Activated T-cell treated with anti-CD3 and anti-CD28 coated beads for 1 hour (primary cell): ENCODE data around the gene GGA3.

Experiments
- DNase-seq: peaks from one replicate; pipeline ENCODE4 v3.0.0-alpha.2; 2020; ENCODE audit warnings: low read depth

Gene GGA3

DNA sequence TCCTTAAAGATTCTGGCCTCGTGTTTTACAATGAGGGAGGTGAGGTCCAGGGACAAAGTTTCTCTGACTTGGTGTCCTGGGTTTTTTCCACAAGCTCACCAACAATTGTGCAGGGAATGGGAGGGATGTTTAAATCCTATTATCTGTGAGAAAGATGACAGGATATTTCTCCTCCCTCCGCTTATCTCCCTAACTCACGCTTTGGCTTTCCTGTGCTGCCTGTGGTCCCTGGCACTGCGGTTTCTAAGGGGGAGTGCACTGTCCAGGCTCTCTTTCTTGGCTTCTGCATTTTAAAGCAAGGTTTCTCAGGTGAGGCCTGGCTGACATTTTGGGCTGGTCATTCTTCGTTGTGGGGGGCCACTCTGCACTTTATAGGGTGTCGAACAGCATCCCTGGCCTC is 16.4 kb downstream of the GGA3 start:
- DNase-seq, result no peak

DNA sequence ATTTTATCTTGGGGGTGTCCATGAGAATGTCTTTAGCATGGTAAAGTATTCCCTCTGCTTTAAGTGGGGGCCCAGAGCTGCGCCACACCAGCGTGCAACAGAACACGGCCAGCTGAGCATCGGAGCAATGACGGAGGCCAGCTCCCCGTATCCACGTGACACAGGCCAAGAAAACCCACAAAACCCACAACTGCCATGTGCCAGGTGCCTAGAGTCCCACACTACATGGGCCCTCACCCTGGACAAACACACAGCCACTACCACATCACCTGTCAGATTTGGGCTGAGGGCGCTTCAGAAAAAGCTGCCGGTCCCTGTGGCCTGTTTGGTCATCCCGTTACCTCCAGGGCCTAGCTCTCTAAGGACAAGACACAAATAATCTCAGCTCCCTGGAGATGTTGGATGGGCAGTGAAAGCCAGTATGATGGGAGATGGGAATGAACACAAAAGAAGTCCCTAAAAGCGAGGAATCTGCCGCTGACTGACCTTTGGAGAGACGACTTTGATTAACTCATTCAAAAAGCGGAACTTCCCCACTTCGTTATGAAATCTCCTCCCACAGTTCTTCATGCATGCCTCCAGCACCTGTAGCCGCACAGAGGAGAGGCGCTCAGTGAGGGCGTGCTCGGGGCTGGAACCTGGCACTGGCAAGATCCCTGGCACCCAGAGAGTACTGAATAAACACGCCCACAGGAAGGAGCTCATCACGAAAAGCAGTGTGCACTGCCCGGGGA is 17.1 kb downstream of the GGA3 start:
- no peak for DNase-seq

DNA sequence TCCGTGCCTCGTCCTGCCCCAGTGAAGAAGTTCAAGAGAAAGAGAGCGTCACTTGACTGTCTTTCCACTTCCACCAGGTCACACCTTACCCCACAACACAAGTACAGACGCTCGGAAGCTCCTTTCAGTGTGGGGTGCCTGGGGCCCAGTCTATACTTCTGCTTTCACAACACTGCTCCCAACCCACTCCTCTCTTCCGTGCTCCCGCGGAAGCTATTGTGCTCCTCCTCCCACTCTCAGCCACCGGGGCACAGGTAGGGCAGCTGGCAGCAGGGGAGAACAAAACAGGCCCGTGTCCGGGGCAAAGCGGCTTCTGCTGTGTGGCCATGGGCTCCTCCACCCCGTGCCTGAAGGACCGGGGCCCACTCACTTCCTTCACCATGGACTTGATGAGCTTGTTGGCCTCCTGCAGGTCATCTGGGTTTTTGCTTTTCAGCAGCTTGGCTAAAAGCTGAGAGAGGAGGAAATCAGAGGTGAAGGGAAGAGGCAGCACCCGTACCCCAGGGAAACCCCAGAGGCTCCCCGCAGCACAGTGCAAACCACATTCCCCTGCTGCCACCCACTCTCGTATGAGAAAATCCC is 18.9 kb downstream of the GGA3 start:
- DNase-seq, result no peak

DNA sequence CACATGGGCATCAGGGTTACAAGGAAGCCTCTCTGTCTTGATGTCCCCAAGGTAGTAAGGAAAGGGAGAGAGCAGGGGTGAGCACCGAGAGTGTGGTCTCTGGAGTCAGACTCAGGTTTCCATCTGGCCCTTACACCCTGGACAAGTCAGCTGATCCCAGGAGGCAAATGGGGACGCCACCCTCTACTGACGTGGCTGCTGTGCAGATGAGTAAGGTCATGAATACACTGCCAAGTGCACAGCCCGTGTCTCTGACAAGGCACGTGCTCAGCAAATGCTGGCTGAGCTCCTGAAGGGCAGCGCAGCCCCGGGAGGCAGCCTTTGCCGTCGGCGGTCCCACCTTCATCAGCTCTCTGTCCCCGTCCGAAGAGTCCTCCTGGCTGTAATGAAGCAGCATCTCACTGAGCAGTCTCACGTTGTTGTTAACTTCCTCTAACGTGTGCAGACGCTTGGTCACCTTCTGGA is 19.4 kb downstream of the GGA3 start:
- DNase-seq, result no peak

DNA sequence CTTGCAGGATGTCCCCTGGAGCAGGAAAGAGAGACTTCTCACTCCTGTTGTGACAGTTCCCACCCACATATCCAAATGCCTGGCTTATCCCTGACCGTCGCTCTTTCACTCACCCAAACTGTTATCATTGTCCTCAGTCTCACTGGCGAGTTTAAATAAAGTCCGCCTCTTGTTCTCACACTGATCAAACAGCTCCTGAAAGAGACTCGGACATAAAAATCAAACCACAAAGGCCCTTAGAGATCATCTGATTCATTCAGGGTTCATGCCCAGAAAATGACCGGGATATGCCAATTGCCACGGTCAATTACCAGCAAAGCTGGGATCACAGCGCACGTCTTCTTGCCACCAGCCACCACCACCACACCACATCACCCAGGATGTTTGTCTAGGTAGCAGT is 19.9 kb downstream of the GGA3 start:
- no peak for DNase-seq

DNA sequence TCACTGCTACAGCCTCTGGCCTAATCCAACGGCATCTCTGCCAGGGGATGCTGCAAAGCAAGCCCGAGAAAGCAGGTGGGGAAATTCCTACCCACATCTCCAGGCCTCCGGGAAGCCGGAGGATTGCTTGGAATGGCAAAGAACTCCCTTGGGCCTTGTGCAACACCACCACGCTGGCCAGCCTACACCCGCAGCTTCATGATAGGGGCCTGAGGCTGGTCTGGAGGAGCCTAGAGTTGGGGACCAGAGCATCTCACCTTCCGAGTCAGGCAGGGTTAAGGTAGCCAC is 20.3 kb downstream of the GGA3 start:
- DNase-seq, result no peak

DNA sequence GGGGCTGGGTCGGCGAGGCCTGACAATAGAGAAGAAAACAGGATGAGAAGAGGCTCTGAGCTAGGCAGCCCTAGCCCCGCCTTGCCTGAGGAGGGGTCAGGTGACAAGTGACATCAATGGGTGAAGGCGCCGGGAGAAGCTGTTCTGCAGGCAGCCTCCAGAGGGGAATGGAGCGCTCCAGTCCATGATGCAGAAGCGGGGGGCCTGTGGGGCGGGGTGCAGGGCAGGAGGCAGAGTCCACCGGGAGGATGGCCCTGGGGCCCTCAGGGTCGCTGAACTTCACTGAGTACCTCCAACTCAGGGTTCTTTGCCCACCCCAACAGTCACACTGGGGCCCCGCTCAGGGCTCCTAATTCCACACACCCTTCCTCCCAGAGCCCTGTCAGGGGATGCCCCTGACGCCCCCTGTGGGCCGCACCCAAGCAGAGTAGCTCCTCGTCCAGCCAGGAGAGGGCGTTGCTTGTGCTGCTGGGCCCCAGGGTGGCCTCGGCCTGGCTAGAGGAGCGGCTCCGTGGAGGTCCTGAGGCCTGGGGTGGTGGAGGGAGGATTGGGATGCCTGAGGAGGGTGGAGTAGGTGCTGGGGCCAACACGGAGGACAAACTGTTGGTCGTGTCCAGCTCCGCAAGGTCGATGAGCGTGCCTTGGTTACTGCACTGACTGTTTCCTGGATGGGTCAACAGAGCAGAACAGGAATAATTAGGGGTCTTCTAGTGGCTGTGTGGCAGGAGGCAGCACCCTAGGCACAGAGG is 20.8 kb downstream of the GGA3 start:
- DNase-seq, result peak; percentile 20

DNA sequence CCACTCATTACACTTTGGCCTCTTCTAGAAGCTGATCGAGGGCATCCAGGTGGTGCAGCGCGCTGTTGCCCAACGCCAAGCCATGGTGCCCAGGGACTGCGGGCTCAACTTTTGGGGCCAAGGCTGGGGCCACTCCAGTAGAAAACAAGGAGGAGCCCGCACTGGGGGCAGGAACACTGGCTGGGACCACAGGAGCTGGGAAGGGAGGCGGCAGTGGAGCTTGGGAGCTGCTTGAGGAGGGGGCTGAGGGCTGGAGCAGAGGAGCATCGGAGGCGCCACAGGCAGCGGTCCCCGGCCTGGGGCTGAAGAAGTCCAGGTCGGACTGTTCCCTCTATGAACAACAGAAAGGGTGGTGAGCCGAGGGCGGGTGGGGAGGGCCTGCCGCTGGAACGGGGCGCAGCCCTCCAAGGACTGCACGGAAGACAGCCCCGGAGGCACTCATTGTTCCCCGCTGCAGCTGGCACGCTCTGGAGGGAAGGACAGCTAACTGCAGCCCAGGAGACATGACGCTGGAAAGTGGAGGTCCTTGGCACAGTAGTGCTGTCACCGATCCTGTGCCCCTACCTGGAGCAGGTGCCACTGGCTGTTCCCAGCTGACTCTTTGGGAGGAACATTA is 21.5 kb downstream of the GGA3 start:
- no peak for DNase-seq

DNA sequence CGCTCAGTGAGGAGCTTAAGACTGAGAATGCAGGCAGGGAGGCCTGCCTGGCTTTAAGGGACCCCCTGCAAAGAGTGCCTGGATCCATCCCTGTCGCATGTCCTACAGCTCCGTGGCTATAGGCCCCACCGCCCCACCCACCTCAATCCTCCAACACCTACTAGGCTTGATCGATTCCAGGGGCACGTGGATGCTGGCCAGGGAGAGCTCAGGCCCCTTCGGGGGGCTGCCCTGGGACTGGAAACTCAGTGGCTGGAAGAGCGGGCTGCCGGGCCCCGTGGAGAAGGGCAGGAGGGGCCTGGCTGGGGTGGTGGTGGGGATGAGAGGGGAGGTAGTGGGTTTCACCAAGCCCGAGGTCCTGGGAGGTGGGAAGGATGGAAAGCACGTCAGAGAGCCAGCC is 22.2 kb downstream of the GGA3 start:
- no peak for DNase-seq

DNA sequence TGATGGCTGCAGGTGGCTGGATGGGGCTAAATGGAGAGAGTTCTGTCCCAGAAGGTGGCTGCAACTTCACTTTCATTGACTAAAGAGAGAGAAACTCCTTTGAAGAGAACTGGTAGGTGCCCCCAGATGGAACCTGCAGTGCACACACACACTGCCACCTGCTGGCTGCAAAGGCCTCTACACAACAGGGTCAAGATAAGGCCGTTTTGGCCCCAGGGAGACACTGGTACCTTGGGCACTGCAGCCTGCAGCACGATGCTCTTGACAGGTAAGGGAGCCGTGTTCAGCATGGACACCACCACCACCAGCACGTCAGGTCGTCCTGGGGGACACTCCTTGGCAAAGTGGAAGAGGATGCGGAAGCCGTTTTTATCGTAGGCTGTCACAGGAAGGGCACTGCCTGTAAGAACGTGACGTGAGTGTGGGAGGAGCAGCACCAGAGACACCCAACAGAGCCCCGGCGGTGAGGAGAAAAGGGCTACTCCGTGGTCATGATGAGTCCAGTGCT is 22.7 kb downstream of the GGA3 start:
- DNase-seq, result peak; percentile 55

DNA sequence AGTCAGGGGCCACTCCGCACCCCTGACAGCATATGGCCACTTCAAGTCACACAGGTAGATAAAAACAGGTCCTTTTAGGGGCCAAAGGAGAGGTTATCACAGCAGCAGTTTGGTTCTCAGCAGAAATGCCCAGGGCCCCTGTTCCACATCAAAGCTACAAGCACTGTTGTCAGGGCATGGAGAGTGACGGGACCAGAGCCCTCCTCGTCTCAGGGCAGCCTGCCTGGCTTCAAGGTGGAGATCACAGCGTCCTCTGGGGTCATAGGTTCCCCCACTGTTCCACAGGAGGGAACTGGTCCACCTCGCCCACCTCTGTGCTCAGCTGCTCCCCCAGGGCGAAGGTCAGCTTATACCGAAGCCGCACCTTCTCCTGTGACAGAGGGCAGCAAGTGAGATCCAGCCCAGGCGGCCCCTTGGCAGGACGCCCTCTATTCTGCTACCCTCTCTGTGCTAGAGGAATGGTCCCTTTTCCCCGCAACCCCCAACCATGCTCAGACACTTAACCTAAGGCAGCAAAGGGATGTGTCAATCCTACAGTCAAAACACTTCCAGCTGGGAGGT is 23.3 kb downstream of the GGA3 start:
- no peak for DNase-seq

DNA sequence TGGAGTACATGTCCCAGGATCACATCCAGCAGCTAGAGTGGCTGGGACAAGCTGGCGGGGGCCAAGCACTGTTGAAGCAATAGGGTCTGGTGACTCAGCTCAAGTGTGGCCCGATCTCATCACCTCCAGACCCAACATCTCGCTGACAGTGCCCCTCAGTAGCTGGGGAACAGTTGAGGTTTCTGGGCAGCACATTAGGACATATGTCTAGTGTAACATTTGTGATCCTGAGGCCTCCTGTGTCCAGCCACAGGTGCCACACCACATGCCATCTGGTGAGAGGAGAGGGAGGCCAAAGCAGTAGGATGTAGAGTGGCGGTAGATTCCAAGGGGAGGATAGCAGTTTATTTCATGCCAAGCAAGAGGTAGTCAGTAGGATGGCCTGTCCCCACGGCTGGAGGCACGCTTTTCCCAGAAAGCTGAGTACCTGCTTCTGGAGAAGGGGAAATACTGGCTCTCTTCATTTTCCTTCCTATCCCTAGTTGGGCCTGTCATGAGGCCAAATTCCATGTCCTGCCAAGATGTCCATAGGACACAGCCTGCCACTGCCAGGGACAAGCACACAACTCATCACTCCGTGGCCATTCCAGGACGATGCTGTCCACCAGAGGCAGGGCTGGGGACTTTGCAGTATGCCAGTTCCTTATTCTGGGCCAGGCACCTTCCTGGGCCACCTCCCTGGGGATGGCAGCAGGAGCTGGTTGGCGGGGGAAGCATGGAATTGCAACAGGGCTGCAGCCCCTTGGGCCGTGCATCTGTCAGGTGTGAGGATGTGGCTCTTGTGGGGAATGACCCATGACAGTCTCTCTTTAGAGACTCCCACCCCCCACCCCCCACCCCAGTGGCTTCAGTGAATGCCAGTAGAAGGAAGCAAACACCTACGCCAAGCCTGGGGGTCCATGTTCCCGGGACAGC is 24.0 kb downstream of the GGA3 start:
- DNase-seq, result no peak

DNA sequence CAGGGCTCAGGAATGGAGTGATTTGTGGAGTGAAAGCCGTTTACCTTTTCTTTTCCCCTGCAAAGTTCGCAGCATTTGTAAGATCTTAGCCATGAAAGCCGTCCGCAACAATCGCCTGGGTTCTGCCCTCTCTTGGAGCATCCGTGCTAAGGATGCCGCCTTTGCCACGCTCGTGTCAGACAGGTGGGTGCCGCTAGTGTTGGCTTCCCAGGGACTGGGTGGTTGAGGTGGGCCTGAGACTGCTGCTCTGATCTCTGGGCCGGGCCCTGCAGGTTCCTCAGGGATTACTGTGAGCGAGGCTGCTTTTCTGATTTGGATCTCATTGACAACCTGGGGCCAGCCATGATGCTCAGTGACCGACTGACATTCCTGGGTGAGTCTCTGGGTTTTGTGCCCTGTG is 28.6 kb downstream of the GGA3 start:
- DNase-seq, result no peak

DNA sequence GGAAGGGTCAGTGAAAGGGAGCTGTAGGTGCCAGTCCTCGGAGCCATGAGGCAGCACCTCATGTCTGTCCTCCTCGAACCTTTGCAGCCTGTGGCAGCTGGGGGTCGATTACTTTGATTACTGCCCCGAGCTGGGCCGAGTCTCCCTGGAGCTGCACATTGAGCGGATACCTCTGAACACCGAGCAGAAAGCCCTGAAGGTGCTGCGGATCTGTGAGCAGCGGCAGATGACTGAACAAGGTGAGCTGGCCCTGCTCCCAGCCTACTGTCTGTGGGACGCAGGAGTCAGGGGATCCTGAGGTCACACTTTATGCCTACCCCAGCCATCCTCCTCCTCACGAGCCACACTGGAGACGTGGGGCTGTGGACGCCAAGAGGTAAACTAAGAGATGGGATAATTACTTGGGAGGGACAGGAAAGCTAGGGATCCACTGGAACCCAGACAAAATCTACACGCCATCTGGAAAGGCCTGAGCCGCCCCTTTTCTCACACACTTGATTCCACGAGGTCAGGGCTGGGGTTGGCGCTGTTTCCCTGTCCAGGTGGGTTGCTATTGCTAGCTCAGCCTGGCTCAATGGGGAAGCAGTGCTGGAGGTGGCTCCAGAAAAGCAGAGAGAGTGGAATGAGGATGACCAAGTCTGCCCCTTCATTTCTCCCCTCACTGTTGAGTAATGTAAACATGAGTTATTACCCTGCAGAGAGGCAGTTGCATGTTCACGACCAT is 29.5 kb downstream of the GGA3 start:
- DNase-seq, result no peak

DNA sequence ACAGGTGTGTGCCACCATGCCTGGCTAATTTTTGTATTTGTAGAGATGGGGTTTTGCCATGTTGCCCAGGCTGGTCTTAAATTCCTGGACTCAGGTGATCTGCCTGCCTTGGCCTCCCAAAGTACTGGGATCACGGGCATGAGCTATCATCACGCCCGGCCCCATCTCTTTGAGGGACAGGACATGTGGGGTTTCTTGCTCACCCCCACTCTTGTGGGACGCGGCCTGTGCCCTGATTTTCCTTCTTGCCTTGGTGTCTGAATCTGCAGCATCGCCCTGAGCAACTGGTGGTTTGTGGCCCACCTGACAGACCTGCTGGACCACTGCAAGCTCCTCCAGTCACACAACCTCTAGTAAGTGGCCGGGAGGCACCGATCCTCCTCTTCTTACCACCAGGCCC is 30.3 kb downstream of the GGA3 start:
- DNase-seq, result no peak

DNA sequence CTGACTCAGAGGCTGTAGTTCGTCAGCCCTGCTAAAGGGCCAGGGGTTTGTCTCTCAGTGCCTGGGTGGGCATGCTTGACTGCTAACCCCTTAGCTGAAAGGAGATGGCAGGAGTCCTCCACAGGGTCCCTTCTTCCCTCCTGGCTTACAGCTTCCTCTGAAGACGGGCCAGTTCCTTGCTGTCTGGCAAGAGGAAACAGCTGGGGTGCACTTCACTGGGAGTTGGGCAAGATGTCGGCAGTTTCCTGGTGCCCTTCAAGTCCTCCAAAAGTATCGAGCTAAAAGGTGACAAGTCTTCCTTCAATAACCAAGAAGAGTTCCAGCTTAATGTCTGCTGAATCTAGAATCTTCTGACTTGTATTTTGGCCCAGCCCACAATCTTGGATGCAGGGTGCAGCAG is 32.6 kb downstream of the GGA3 start:
- no peak for DNase-seq

DNA sequence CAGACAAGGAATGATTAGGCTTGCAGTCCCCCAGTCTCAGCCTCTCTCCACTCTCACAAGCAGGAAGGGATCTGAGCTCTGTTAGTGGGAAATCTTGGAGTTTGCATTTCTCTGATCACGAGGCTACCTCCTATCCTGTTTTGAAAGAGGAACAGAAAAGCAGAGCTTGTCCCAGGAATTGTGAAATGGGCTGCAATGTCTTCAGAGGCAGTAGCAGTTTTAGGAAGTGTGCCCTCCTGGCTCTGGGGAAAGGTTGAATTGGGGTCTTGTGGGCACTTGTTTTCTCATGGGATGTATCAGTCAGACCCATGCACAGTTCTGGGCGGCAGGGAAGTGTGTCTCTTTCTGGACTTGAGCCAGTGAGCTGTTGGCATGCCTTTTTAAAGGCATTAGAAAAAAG is 33.1 kb downstream of the GGA3 start:
- no peak for DNase-seq

DNA sequence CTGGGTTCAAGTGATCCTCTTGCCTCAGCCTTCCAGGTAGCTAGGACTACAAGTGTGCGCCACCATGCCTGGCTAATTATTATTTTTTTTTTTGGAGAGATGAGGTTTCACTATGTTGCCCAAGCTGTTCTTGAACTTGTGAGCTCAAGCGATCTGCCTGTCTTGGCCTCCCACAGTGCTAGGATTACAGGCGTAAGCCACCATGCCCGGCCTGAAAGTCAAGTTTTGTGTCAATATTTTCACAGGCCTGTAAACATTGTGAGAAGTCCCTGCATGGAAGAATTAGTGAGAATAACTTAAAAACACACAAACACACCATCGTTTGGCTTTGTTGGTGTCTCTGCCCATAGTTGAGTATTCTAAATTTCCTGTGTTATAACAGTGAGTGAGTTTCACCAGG is 33.7 kb downstream of the GGA3 start:
- no peak for DNase-seq

DNA sequence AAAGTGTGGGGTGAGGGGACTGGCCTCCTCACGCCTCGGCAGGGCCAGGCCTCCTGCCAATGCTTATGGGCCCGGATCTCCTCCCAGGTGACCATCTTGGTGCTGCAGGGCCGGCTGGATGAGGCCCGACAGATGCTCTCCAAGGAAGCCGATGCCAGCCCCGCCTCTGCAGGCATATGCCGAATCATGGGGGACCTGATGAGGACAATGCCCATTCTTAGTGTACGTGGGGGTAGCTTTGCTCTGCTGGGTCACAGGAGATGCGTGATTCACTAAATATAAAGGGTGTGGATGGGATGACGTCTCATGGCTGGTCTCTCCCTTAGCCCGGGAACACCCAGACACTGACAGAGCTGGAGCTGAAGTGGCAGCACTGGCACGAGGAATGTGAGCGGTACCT is 36.4 kb downstream of the GGA3 start:
- DNase-seq, result no peak

DNA sequence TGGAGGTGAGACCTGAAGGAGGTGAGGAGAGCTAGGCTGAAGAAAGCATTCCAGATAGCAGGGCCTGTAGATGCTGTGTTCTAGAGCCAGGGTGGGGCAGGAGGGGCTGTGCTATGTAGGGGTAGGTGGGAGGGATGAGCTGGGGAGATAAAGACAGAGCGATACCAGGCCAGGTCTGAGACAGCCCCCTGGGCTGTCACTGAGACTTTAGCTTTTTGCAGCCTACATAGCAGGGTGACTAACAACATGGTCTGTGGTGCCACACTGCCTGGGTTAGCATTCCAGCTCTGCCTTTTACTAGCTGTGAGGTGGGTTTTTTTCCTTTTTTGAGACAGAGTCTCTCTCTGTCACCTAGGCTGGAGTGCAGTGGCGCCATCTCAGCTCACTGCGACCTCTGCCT is 41.6 kb downstream of the GGA3 start:
- DNase-seq, result no peak

DNA sequence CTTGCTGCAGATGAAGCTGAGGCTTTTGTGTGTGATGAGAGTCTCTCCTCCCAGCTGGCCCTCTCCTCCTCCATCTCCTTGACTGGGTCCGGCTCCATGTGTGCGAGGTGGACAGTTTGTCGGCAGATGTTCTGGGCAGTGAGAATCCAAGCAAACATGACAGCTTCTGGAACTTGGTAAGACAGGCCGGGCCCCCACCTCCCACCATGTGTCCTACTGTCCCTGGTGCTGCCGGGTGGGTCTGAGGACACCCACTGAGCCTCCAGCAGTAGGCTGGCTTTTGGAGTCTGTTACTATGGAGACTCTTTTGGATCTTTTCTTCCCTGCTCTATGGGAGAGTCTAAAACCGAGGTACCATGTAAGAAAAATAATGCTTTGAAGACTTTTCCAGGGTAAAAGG is 43.3 kb downstream of the GGA3 start:
- DNase-seq, result no peak
